ENCODE results near the gene DDX39A.

DNA sequence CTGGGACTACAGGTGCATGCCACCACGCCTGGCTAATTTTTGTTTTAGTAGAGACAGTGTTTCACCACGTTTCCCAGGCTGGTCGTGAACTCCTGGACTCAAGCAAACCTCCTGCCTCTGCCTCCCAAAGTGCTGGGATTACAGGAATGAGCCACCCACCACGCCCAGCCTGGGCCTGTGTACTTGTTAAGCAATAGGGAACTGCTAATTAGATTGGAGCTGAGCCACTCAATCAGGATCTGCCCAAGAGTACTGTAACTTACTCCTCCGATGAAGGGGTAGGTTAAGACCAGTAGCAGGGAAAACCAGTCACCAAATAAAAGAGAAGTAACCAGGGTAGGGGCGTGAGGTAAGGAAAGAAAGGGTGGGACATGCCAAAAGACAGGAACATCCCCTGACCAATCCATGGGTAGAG is 2.3 kb downstream of the DDX39A start:
- TF ChIP-seq HDAC2 (IDR thresholded peaks at IDR 0.05) = no peak
- no peak for TF ChIP-seq CTCF (IDR thresholded peaks at IDR 0.05)
